OCI-LY1 (cell line): ENCODE results near the gene C8G.

Experiments used
- H2AFZ ChIP-seq: fragments of 200-600 bp; sonication (generic), shearing (Covaris generic); 2 replicates; pipeline ENCODE4 v1.6.0; 2014; ENCODE audit warnings: antibody characterized with exemption, mild to moderate bottlenecking, low read length
- H3F3A ChIP-seq: fragments of 200-600 bp; sonication (generic), shearing (Covaris generic); 2 replicates; pipeline ENCODE4 v1.6.0; 2014; ENCODE audit warnings: mild to moderate bottlenecking, antibody characterized with exemption, low read length, moderate library complexity; ENCODE audit not compliant: insufficient read depth
- H3K27ac ChIP-seq: fragments of 200-600 bp; sonication (generic); 2 replicates; pipeline ENCODE4 v1.5.1; 2014; ENCODE audit warnings: low read length, mixed run types, mild to moderate bottlenecking, low read depth; ENCODE audit not compliant: poor library complexity, severe bottlenecking
- H3K27me3 ChIP-seq: fragments of 200-600 bp; sonication (generic); 2 replicates; pipeline ENCODE4 v1.6.0; 2014; ENCODE audit warnings: antibody characterized with exemption, mild to moderate bottlenecking, low read length, moderate library complexity; ENCODE audit not compliant: insufficient read depth
- H3K36me3 ChIP-seq: fragments of 200-600 bp; sonication (generic); 2 replicates; pipeline ENCODE4 v1.6.1; 2014; ENCODE audit warnings: mild to moderate bottlenecking, antibody characterized with exemption, low read length, moderate library complexity, mixed read lengths; ENCODE audit not compliant: insufficient read depth
- H3K4me1 ChIP-seq: fragments of 200-600 bp; sonication (generic); 2 replicates; pipeline ENCODE4 v1.5.1; 2014; ENCODE audit warnings: mild to moderate bottlenecking, low read length, moderate library complexity; ENCODE audit not compliant: insufficient read depth, severe bottlenecking
- H3K4me2 ChIP-seq: fragments of 200-600 bp; sonication (generic), shearing (Covaris generic); 2 replicates; pipeline ENCODE4 v1.6.1; 2014; ENCODE audit warnings: low read length
- H3K4me3 ChIP-seq: fragments of 200-600 bp; sonication (generic); 2 replicates; pipeline ENCODE4 v1.5.1; 2014; ENCODE audit warnings: low read length, low read depth, mild to moderate bottlenecking, mixed read lengths; ENCODE audit not compliant: poor library complexity, severe bottlenecking
- H3K79me2 ChIP-seq: fragments of 200-600 bp; shearing (Covaris generic); 2 replicates; pipeline ENCODE4 v1.6.1; 2016; ENCODE audit warnings: mixed run types, low read length, mixed read lengths; ENCODE audit not compliant: insufficient read depth
- H3K9ac ChIP-seq: fragments of 200-600 bp; sonication (generic), shearing (Covaris generic); 2 replicates; pipeline ENCODE4 v1.6.1; 2014; ENCODE audit warnings: mild to moderate bottlenecking, low read length, mixed read lengths
- H3K9me2 ChIP-seq: fragments of 200-600 bp; sonication (generic), shearing (Covaris generic); 2 replicates; pipeline ENCODE4 v1.6.1; 2014; ENCODE audit warnings: low read depth, mild to moderate bottlenecking, low read length, mixed read lengths
- H3K9me3 ChIP-seq: fragments of 200-600 bp; shearing (Covaris generic); 2 replicates; pipeline ENCODE4 v1.6.1; 2014; ENCODE audit warnings: low read length, mixed read lengths
- H4K20me1 ChIP-seq: fragments of 200-600 bp; sonication (generic), shearing (Covaris generic); 2 replicates; pipeline ENCODE4 v1.6.0; 2016; ENCODE audit warnings: mild to moderate bottlenecking, low read length; ENCODE audit not compliant: insufficient read depth
- CTCF ChIP-seq: fragments of 200-600 bp; sonication (generic), shearing (Covaris generic); IDR thresholded peaks from 2 replicates; pipeline ENCODE4 v1.5.1; 2017; ENCODE audit warnings: mild to moderate bottlenecking, antibody characterized with exemption, low read length, moderate library complexity, mixed read lengths
- EZH2 ChIP-seq: fragments of 200-600 bp; sonication (generic), shearing (Covaris generic); IDR thresholded peaks from 2 replicates; pipeline ENCODE4 v1.8.0; 2017; ENCODE audit warnings: borderline replicate concordance, mixed run types, mild to moderate bottlenecking, antibody characterized with exemption, low read length, moderate library complexity, mixed read lengths

Gene C8G

GRCh38 chr9:136977223-136977622 is 32.2 kb downstream of the C8G start, which contains the start of gene PTGDS:
Gene PTGDS (plus strand): TSS chr9:136977504. CDS start chr9:136977579, 75 bp downstream.
- H3K4me3 ChIP-seq, result no peak within 1 kb of the TSS
- no peak within 1 kb of the TSS for H2AFZ ChIP-seq
- H3K4me2 ChIP-seq, result no peak within 1 kb of the TSS

GRCh38 chr9:136977649-136978072 is 32.6 kb downstream of the C8G start:
- TF ChIP-seq CTCF (no peak), EZH2 (no peak)
- H3K27ac ChIP-seq, result no peak overlapping the region
- no peak overlapping the region for H3K9ac ChIP-seq

More at GRCh38 chr9:136977223-136977622, 32.2 kb downstream of the C8G start, which contains the start of gene PTGDS:
- Histone ChIP-seq H3K27me3 (peaks cover 9% of the 10 kb centered on the region; the same call in 1 of the 2 replicates), H3K9ac (no peak within 1 kb of the TSS), H3F3A (no peaks in the 10 kb centered on the region), H3K36me3 (no peaks in the 10 kb centered on the region), H3K9me3 (no peaks in the 10 kb centered on the region), H3K4me1 (no peaks in the 10 kb centered on the region), H3K27ac (no peak within 1 kb of the TSS), H3K79me2 (no peaks in the 10 kb centered on the region), H3K9me2 (no peaks in the 10 kb centered on the region), H4K20me1 (no peaks in the 10 kb centered on the region)
- TF ChIP-seq CTCF, result no peak
- no peak for TF ChIP-seq EZH2

GRCh38 chr9:136978073-136978864 is 33.2 kb downstream of the C8G start:
- Histone ChIP-seq H3K4me2 (no peak overlapping the region), H3K27ac (no peak overlapping the region), H3K9me3 (no peaks in the 10 kb centered on the region), H3K4me3 (no peak overlapping the region), H4K20me1 (no peaks in the 10 kb centered on the region), H3K79me2 (no peaks in the 10 kb centered on the region), H3K27me3 (peaks cover 5% of the 10 kb centered on the region), H3K4me1 (no peaks in the 10 kb centered on the region), H3K36me3 (no peaks in the 10 kb centered on the region), H3K9ac (no peak overlapping the region), H3F3A (no peaks in the 10 kb centered on the region), H2AFZ (no peak overlapping the region), H3K9me2 (no peaks in the 10 kb centered on the region)
- TF ChIP-seq EZH2 (no peak), CTCF (no peak)

More at GRCh38 chr9:136977649-136978072, 32.6 kb downstream of the C8G start:
- no peaks in the 10 kb centered on the region for H3K79me2 ChIP-seq
- no peaks in the 10 kb centered on the region for H3K36me3 ChIP-seq
- H3K4me2 ChIP-seq, result no peak overlapping the region
- H3K9me2 ChIP-seq, result no peaks in the 10 kb centered on the region
- H2AFZ ChIP-seq, result no peak overlapping the region
- no peaks in the 10 kb centered on the region for H3K4me1 ChIP-seq
- peaks cover 9% of the 10 kb centered on the region; the same call in 1 of the 2 replicates for H3K27me3 ChIP-seq
- H3K9me3 ChIP-seq, result no peaks in the 10 kb centered on the region
- H4K20me1 ChIP-seq, result no peaks in the 10 kb centered on the region
- no peak overlapping the region for H3K4me3 ChIP-seq
- no peaks in the 10 kb centered on the region for H3F3A ChIP-seq
